Fibroblast of the conjunctiva (primary cell): ENCODE data around the gene HLA-DMA.

Experiments
- DNase-seq: peaks from one replicate; pipeline ENCODE4 v3.0.0-alpha.2; 2010; ENCODE audit warnings: low read depth

HLA-DMA gene

GRCh38 chr6:32952817-32953739 is at the start of gene HLA-DMA:
Gene HLA-DMA, minus strand, starts transcription at chr6:32953097. Its CDS starts 61 bp downstream, at chr6:32953036.
- DNase-seq = peak; percentile 91

GRCh38 chr6:33001685-33002084 is 48.8 kb upstream of the HLA-DMA start:
- DNase-seq = no peak

- DNase-seq = no peak
These were observed 47.2 kb upstream of the HLA-DMA start for GRCh38 chr6:33000055-33000454.

- no peak for DNase-seq
These were observed 42.6 kb upstream of the HLA-DMA start for GRCh38 chr6:32995448-32995847.

GRCh38 chr6:32993363-32993973 is 40.6 kb upstream of the HLA-DMA start:
- DNase-seq = no peak

- no peak for DNase-seq
These were observed 39.1 kb upstream of the HLA-DMA start for GRCh38 chr6:32991972-32992371.

- no peak for DNase-seq
These were observed 36.5 kb upstream of the HLA-DMA start for GRCh38 chr6:32989368-32989767.

- DNase-seq = peak; percentile 78
These were observed 31.9 kb upstream of the HLA-DMA start for GRCh38 chr6:32984622-32985389.

GRCh38 chr6:32983964-32984621 is 31.2 kb upstream of the HLA-DMA start:
- no peak for DNase-seq

GRCh38 chr6:32983493-32983848 is 30.6 kb upstream of the HLA-DMA start:
- DNase-seq = no peak

- no peak for DNase-seq
These were observed 30.0 kb upstream of the HLA-DMA start for GRCh38 chr6:32982702-32983492.

- no peak for DNase-seq
These were observed 29.3 kb upstream of the HLA-DMA start for GRCh38 chr6:32982084-32982701.

GRCh38 chr6:32980488-32981038 is 27.7 kb upstream of the HLA-DMA start:
- no peak for DNase-seq

- no peak for DNase-seq
These were observed 27.0 kb upstream of the HLA-DMA start for GRCh38 chr6:32979720-32980487.

GRCh38 chr6:32977953-32978324 is 25.0 kb upstream of the HLA-DMA start:
- DNase-seq = no peak

GRCh38 chr6:32977272-32977952 is 24.5 kb upstream of the HLA-DMA start:
- DNase-seq = no peak

- no peak for DNase-seq
These were observed 23.6 kb upstream of the HLA-DMA start for GRCh38 chr6:32976334-32977069.

GRCh38 chr6:32975886-32976285 is 23.0 kb upstream of the HLA-DMA start:
- no peak for DNase-seq
